Suprapubic skin (tissue), 3 donors: ENCODE results near the gene MROH2B.
"Not testable (repeated sequence)": the region's sequence is repeated elsewhere in the genome, so short reads cannot be mapped to it uniquely, and the experiment has no call there.

Experiments used
- CTCF ChIP-seq, 2 donors: fragments of 200-600 bp in 1 of 2; fragments of 450-650 bp in 1 of 2; sonication (generic) in 1 of 2; IDR thresholded peaks; one replicate each; pipeline ENCODE4 v1.5.1; 2016 to 2019; ENCODE audit warnings: antibody characterized with exemption in 2 of 2, mild to moderate bottlenecking in 1 of 2, moderate library complexity in 1 of 2
- POLR2A ChIP-seq, 2 donors: fragments of 450-650 bp; IDR thresholded peaks; one replicate each; pipeline ENCODE4 v1.6.1; 2017; ENCODE audit warnings: antibody characterized with exemption in 2 of 2, mild to moderate bottlenecking in 2 of 2, moderate library complexity in 2 of 2

- TF ChIP-seq CTCF, POLR2A (IDR thresholded peaks at IDR 0.05): not testable (repeated sequence)
These were observed 48.5 kb downstream of the MROH2B start for GRCh38 chr5:41022600-41022999.
